Left lung (tissue), 10 donors: ENCODE data around the gene BUB1B. TPM values are rescaled to one million over a fixed set of nuclear protein-coding genes. Genes with fewer than 3 reads are reported as not detected.
"Not testable (repeated sequence)": the region's sequence is repeated elsewhere in the genome, so short reads cannot be mapped to it uniquely, and the experiment has no call there.

Experiments used
- ATAC-seq: fragments of 200-7000 bp; cut with Tn5 transposase; one replicate; pipeline ENCODE4 v1.9.1; 2020; ENCODE audit warnings: moderate library complexity
- DNase-seq, 4 donors: peaks; one replicate each; pipeline ENCODE4 v3.0.0-alpha.2; 2013 to 2020
- H3K27ac ChIP-seq, 2 donors: fragments of 200-600 bp; sonication (generic) in 1 of 2; one replicate each; pipeline versions ENCODE4 v1.5.0 to v1.8.0; 2020 to 2021
- H3K27me3 ChIP-seq, 2 donors: fragments of 200-600 bp; sonication (generic) in 1 of 2; one replicate each; pipeline versions ENCODE4 v1.5.0 to v1.8.0; 2020 to 2021
- H3K36me3 ChIP-seq, 2 donors: fragments of 200-600 bp; sonication (generic) in 1 of 2; one replicate each; pipeline versions ENCODE4 v1.5.0 to v1.8.0; 2020 to 2021
- H3K4me1 ChIP-seq, 2 donors: fragments of 200-600 bp; one replicate each; pipeline ENCODE4 v1.8.0; 2021
- H3K4me3 ChIP-seq, 2 donors: fragments of 200-600 bp; sonication (generic) in 1 of 2; one replicate each; pipeline versions ENCODE4 v1.5.0 to v1.8.0; 2020 to 2021; ENCODE audit warnings: mild to moderate bottlenecking in 1 of 2
- H3K9me3 ChIP-seq, 2 donors: fragments of 200-600 bp; sonication (generic) in 1 of 2; one replicate each; pipeline versions ENCODE4 v1.5.0 to v1.8.0; 2020 to 2021
- CTCF ChIP-seq, 2 donors: fragments of 200-600 bp; sonication (generic) in 1 of 2; IDR thresholded peaks; one replicate each; pipeline versions ENCODE4 v1.5.0 to v1.8.0; 2021; ENCODE audit warnings: antibody characterized with exemption in 2 of 2
- intact Hi-C, 2 donors: fragments of 100-400 bp; cut with DNase I; formaldehyde crosslinking; loops; one replicate each; pipeline versions ENCODE4 v1.11.2 to v1.14.2; 2022
- polyA plus RNA-seq, 6 donors: library from polyadenylated mRNA; unstranded; fragments of 120-200 nt; gene quantifications; one replicate each; pipeline ENCODE4 v1.2.1, GENCODE V29; 2013; ENCODE audit not compliant: insufficient read length in 6 of 6
- total RNA-seq, 2 donors: library from RNA; stranded (reverse); fragmentation: NEBNext Ultra II Directional; extraction: Animal tissue kit (Norgen Biotek cat#: 25700); gene quantifications; one replicate each; pipeline ENCODE4 v1.2.1, GENCODE V29; 2021
- donor health status: DM: no; HTN: yes; CAD: no.
- donor health status: DM: no; HTN: no; CAD: no.

BUB1B gene
- total and polyA plus RNA-seq, 8 donors = 4.6 to 54.5 (median 25.9) TPM

GRCh38 chr15:40146037-40146436 lies 14.8 kb upstream of the BUB1B start:
- no peak overlapping the region for H3K4me3 ChIP-seq
- H3K27me3 ChIP-seq = no peaks in the 10 kb centered on the region
- ATAC-seq (no peak), DNase-seq (no peak)
- intact Hi-C loops = no loop called here
- H3K27ac ChIP-seq = no peak overlapping the region
- no peak for TF ChIP-seq CTCF (IDR thresholded peaks at IDR 0.05)
- no peaks in the 10 kb centered on the region for H3K36me3 ChIP-seq
- no peaks in the 10 kb centered on the region for H3K9me3 ChIP-seq
- peaks cover 0 to 6% of the 10 kb centered on the region in 2 donors for H3K4me1 ChIP-seq

DNA sequence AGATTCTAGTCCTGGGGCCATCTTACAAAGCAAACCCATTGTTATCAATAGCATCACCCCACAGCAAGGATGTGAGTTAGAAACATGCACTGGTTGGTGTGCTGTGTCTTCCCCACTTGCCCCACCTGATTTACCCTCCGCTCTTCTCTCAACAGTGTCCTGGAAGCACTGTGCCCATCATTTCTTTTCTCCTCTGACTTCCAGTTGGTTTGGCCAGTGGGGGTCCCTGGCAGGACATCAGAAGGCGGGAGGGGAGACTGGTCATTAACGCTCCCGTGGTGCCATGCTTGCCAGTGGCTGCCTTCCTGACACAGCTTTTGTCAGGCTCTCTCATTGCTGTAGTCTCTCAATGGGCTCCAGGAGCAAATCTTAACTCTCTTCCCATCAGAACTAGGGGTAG lies 11.5 kb upstream of the BUB1B start:
- H3K4me1 ChIP-seq = peaks cover 0 to 6% of the 10 kb centered on the region in 2 donors
- H3K27ac ChIP-seq = no peak overlapping the region
- ATAC-seq (no peak), DNase-seq (no peak)
- no peaks in the 10 kb centered on the region for H3K36me3 ChIP-seq
- H3K4me3 ChIP-seq = no peak overlapping the region
- no peaks in the 10 kb centered on the region for H3K9me3 ChIP-seq
- H3K27me3 ChIP-seq = no peaks in the 10 kb centered on the region
- no peak for TF ChIP-seq CTCF (IDR thresholded peaks at IDR 0.05)
- intact Hi-C loops = no loop called here

- H3K4me3 ChIP-seq = no peak overlapping the region
- H3K27me3 ChIP-seq = no peaks in the 10 kb centered on the region
- ATAC-seq = no peak
- peak in 1 of 4 donors; percentile 14 for DNase-seq
- no peak overlapping the region for H3K27ac ChIP-seq
- intact Hi-C loops = no loop called here
- H3K36me3 ChIP-seq = no peaks in the 10 kb centered on the region
- peaks cover 0 to 6% of the 10 kb centered on the region in 2 donors for H3K4me1 ChIP-seq
- TF ChIP-seq CTCF (IDR thresholded peaks at IDR 0.05) = no peak
- H3K9me3 ChIP-seq = no peaks in the 10 kb centered on the region
These were observed 10.5 kb upstream of the BUB1B start for GRCh38 chr15:40150163-40150925.

- ATAC-seq = no peak
- no peak for TF ChIP-seq CTCF (IDR thresholded peaks at IDR 0.05)
- peaks cover 0 to 6% of the 10 kb centered on the region in 2 donors for H3K4me1 ChIP-seq
- no peak overlapping the region for H3K27ac ChIP-seq
- intact Hi-C loops = no loop called here
- H3K4me3 ChIP-seq = no peak overlapping the region
- no peaks in the 10 kb centered on the region for H3K9me3 ChIP-seq
- no peaks in the 10 kb centered on the region for H3K27me3 ChIP-seq
- H3K36me3 ChIP-seq = no peaks in the 10 kb centered on the region
- no peak for DNase-seq
These were observed 9.4 kb upstream of the BUB1B start for GRCh38 chr15:40151499-40151898.

DNA sequence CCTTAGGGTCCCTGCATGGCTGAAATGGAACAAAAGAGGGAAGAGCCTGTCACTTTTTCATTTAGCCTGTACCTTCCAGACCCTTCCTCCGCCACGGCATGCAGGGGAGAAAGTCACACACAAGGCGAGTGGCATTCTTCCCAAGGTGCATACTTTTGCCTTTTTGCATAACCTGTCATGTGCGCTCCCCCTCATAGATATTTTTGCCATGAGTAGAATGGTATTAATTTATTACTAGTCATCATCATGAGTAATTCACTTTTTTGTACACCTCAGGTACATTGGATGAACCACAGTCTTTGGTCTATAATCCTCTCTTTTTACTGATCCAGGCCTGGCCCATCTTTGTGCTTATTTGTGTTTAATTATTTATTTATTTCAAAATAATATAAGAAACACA lies 8.9 kb upstream of the BUB1B start:
- H3K9me3 ChIP-seq = no peaks in the 10 kb centered on the region
- H3K27me3 ChIP-seq = no peaks in the 10 kb centered on the region
- peaks cover 0 to 6% of the 10 kb centered on the region in 2 donors for H3K4me1 ChIP-seq
- no peaks in the 10 kb centered on the region for H3K36me3 ChIP-seq
- no peak overlapping the region for H3K4me3 ChIP-seq
- no peak for ATAC-seq
- H3K27ac ChIP-seq = no peak overlapping the region
- intact Hi-C loops = no loop called here
- no peak for DNase-seq
- TF ChIP-seq CTCF (IDR thresholded peaks at IDR 0.05) = no peak

GRCh38 chr15:40154821-40155220 lies 6.0 kb upstream of the BUB1B start:
- ATAC-seq, H3K27ac ChIP-seq, H3K27me3 ChIP-seq, H3K4me1 ChIP-seq, H3K36me3 ChIP-seq, intact Hi-C loops, H3K9me3 ChIP-seq, DNase-seq, H3K4me3 ChIP-seq: not testable (repeated sequence)
